H1 (cell line): ENCODE data around the gene GLUD1. TPM values are rescaled to one million over a fixed set of nuclear protein-coding genes. Genes with fewer than 3 reads are reported as not detected.
"Not testable (repeated sequence)": the region's sequence is repeated elsewhere in the genome, so short reads cannot be mapped to it uniquely, and the experiment has no call there.

Experiments
- CTCF ChIA-PET: fragments of 300-600 bp; sonication (Branson Sonifier 250); formaldehyde crosslinking; loops from one replicate; lab custom pipeline; 2021; ENCODE audit not compliant: partially characterized antibody; lab: Charles Lee
- POLR2A ChIA-PET: fragments of 300-600 bp; sonication (Branson Sonifier 250); formaldehyde crosslinking; loops from one replicate; lab custom pipeline; 2021; ENCODE audit warnings: inconsistent platforms; ENCODE audit not compliant: partially characterized antibody; lab: Charles Lee
- DNase-seq, 2 experiments: peaks; one replicate each; pipeline versions ENCODE4 v3.0.0 to v3.0.0-alpha.2; 2010 to 2022; ENCODE audit warnings: low spot score in 2 of 2, low read depth in 1 of 2, mixed read lengths in 1 of 2
- FAIRE-seq: peaks from 2 replicates; lab custom pipeline; 2011; peaks lifted over from hg19 to GRCh38; lab: Jason Lieb, UNC
- H2AFZ ChIP-seq: 2 replicates; pipeline ENCODE4 v1.8.1; 2012; ENCODE audit warnings: low read length, inconsistent platforms
- H2AK5ac ChIP-seq: 2 replicates; pipeline ENCODE4 v1.6.1; 2013; ENCODE audit warnings: low read depth, low read length
- H2BK120ac ChIP-seq: replicated peaks from 2 replicates; pipeline ENCODE3; 2013; ENCODE audit warnings: low read depth, low read length, inconsistent platforms
- H2BK12ac ChIP-seq: 2 replicates; pipeline ENCODE4 v1.6.1; 2013; ENCODE audit warnings: low read depth, low read length
- H2BK15ac ChIP-seq: 2 replicates; pipeline ENCODE4 v1.6.1; 2013; ENCODE audit warnings: low read length
- H2BK20ac ChIP-seq: 2 replicates; pipeline ENCODE4 v1.6.1; 2013; ENCODE audit warnings: low read length
- H2BK5ac ChIP-seq: 2 replicates; pipeline ENCODE4 v1.6.1; 2013; ENCODE audit warnings: low read depth, low read length
- H3K14ac ChIP-seq: 2 replicates; pipeline ENCODE4 v1.6.1; 2013; ENCODE audit warnings: inconsistent platforms; ENCODE audit not compliant: insufficient read length
- H3K18ac ChIP-seq: 2 replicates; pipeline ENCODE4 v1.6.1; 2013; ENCODE audit warnings: low read length; ENCODE audit errors: extremely low read depth
- H3K23ac ChIP-seq: 2 replicates; pipeline ENCODE4 v1.6.1; 2013; ENCODE audit warnings: inconsistent platforms; ENCODE audit not compliant: insufficient read length
- H3K23me2 ChIP-seq: 2 replicates; pipeline ENCODE4 v1.6.1; 2013; ENCODE audit warnings: low read depth, low read length
- H3K27ac ChIP-seq: 2 replicates; pipeline ENCODE4 v1.6.1; 2011; ENCODE audit warnings: low read depth, low read length, inconsistent platforms
- H3K27me3 ChIP-seq, 4 experiments: replicated peaks in 1 of 4; 1 replicate in 1 of 4; 2 replicates in 3 of 4; pipeline versions ENCODE4 v1.6.1 to v1.8.1; 2011 to 2013; ENCODE audit warnings: low read length in 3 of 4, mild to moderate bottlenecking in 3 of 4, inconsistent platforms in 2 of 4, mixed read lengths in 2 of 4, moderate library complexity in 1 of 4; ENCODE audit not compliant: control insufficient read depth in 3 of 4, insufficient read depth in 3 of 4; ENCODE audit errors: extremely low read depth in 1 of 4
- H3K36me3 ChIP-seq, 4 experiments: 2 replicates each; pipeline versions ENCODE4 v1.6.1 to v1.8.1; 2011 to 2013; ENCODE audit warnings: mild to moderate bottlenecking in 4 of 4, low read length in 3 of 4, moderate library complexity in 2 of 4, control low read depth in 1 of 4, inconsistent platforms in 1 of 4; ENCODE audit not compliant: insufficient read depth in 4 of 4, control insufficient read depth in 2 of 4
- H3K4ac ChIP-seq: replicated peaks from 2 replicates; pipeline ENCODE3; 2013; ENCODE audit warnings: low read length, low read depth, mixed read lengths, inconsistent platforms; ENCODE audit not compliant: insufficient read length
- H3K4me1 ChIP-seq, 4 experiments: replicated peaks in 1 of 4; 1 replicate in 1 of 4; 2 replicates in 3 of 4; pipeline versions ENCODE4 v1.6.1 to v1.8.1; 2011 to 2013; ENCODE audit warnings: low read length in 3 of 4, inconsistent platforms in 2 of 4, mixed read lengths in 1 of 4; ENCODE audit not compliant: insufficient read depth in 4 of 4, control insufficient read depth in 3 of 4
- H3K4me2 ChIP-seq, 2 experiments: 2 replicates each; pipeline versions ENCODE4 v1.6.1 to v1.8.1; 2011 to 2013; ENCODE audit warnings: low read depth in 2 of 2, low read length in 2 of 2, control low read depth in 1 of 2, inconsistent platforms in 1 of 2, mild to moderate bottlenecking in 1 of 2; ENCODE audit not compliant: insufficient read depth in 1 of 2
- H3K4me3 ChIP-seq, 4 experiments: fragments of 200-600, 300-600 bp in 1 of 4; sonication (generic), shearing (Covaris generic), sonication (Bioruptor Twin) in 1 of 4; 2 replicates each; pipeline versions ENCODE4 v1.5.1 to v1.8.1; 2011 to 2016; ENCODE audit warnings: low read length in 4 of 4, low read depth in 3 of 4, control low read depth in 2 of 4, inconsistent platforms in 2 of 4, mild to moderate bottlenecking in 2 of 4, mixed read lengths in 1 of 4, moderate library complexity in 1 of 4; ENCODE audit not compliant: insufficient read depth in 2 of 4; ENCODE audit errors: extremely low read depth in 1 of 4
- H3K56ac ChIP-seq: replicated peaks from 2 replicates; pipeline ENCODE3; 2013; ENCODE audit warnings: low read depth, mild to moderate bottlenecking, mixed read lengths, low read length, inconsistent platforms; ENCODE audit not compliant: insufficient read length
- H3K79me1 ChIP-seq: 2 replicates; pipeline ENCODE4 v1.6.1; 2013; ENCODE audit warnings: low read depth, low read length, control low read depth
- H3K79me2 ChIP-seq, 2 experiments: 2 replicates each; pipeline versions ENCODE4 v1.6.1 to v1.8.1; 2012 to 2013; ENCODE audit warnings: low read length in 2 of 2, mild to moderate bottlenecking in 2 of 2, inconsistent platforms in 1 of 2; ENCODE audit not compliant: insufficient read depth in 2 of 2, control insufficient read depth in 1 of 2
- H3K9ac ChIP-seq, 4 experiments: replicated peaks in 1 of 4; 1 replicate in 1 of 4; 2 replicates in 3 of 4; pipeline versions ENCODE4 v1.6.1 to v1.8.1; 2011 to 2013; ENCODE audit warnings: low read depth in 3 of 4, low read length in 3 of 4, control low read depth in 2 of 4, mild to moderate bottlenecking in 2 of 4, moderate library complexity in 2 of 4, inconsistent platforms in 1 of 4; ENCODE audit errors: extremely low read depth in 1 of 4
- H3K9me3 ChIP-seq, 2 experiments: 2 replicates each; pipeline versions ENCODE4 v1.6.1 to v1.8.1; 2012 to 2013; ENCODE audit warnings: mild to moderate bottlenecking in 2 of 2, moderate library complexity in 2 of 2, control low read depth in 1 of 2, inconsistent platforms in 1 of 2, low read depth in 1 of 2, low read length in 1 of 2, mixed read lengths in 1 of 2; ENCODE audit not compliant: insufficient read depth in 2 of 2
- H4K20me1 ChIP-seq, 2 experiments: replicated peaks in 1 of 2; 2 replicates each; pipeline versions ENCODE3 to v1.8.1; 2011 to 2013; ENCODE audit warnings: inconsistent platforms in 2 of 2, low read length in 2 of 2, mild to moderate bottlenecking in 1 of 2; ENCODE audit not compliant: insufficient read depth in 2 of 2, control insufficient read depth in 1 of 2
- H4K5ac ChIP-seq: 2 replicates; pipeline ENCODE4 v1.6.1; 2013; ENCODE audit warnings: low read length, low read depth, mixed read lengths, inconsistent platforms; ENCODE audit not compliant: insufficient read length
- H4K8ac ChIP-seq: 2 replicates; pipeline ENCODE4 v1.8.0; 2013; ENCODE audit warnings: mild to moderate bottlenecking, moderate library complexity, low read length, inconsistent platforms; ENCODE audit not compliant: insufficient read depth; ENCODE audit errors: extremely low read depth
- H4K91ac ChIP-seq: replicated peaks from 2 replicates; pipeline ENCODE3; 2013; ENCODE audit warnings: low read length, mixed read lengths, inconsistent platforms; ENCODE audit not compliant: insufficient read length
- WGBS, 2 experiments: shearing (Covaris generic) in 1 of 2; methylation state at CpG; one replicate each; pipeline versions ENCODE4 v1.1.6 to v1.1.7; 2013 to 2015; ENCODE audit warnings: low lambda C conversion rate in 2 of 2, mixed read lengths in 2 of 2, inconsistent platforms in 1 of 2, low coverage in 1 of 2, missing lambda C conversion rate in 1 of 2; ENCODE audit not compliant: insufficient replicate concordance in 2 of 2, insufficient coverage in 1 of 2, insufficient read length in 1 of 2; ENCODE audit errors: extremely low coverage in 1 of 2, missing lambda C conversion rate in 1 of 2; 5-methylcytosine and 5-hydroxymethylcytosine counted together
- polyA plus RNA-seq, 7 experiments: library from polyadenylated mRNA; depleted of rRNA in 3 of 7; stranded (reverse) in 5 of 7; unstranded in 2 of 7; fragments of >200 nt in 5 of 7; fragments of 200-250 nt in 2 of 7; gene quantifications; 1 replicate in 5 of 7; 2 replicates in 1 of 7; 4 replicates in 1 of 7; pipeline versions ENCODE4 v1.2.1 to v1.2.3, GENCODE V29; 2011 to 2013; ENCODE audit warnings: missing spikeins in 2 of 7, mixed read lengths in 2 of 7
- total RNA-seq: library from RNA; stranded (reverse); fragmentation: NEBNext Ultra II Directional; extraction: Animal tissue kit (Norgen Biotek cat#: 25700); gene quantifications from 2 replicates; pipeline ENCODE4 v1.2.1, GENCODE V29; 2021

GLUD1 gene
- total and polyA plus RNA-seq, 2 of the 8 experiments (the other 6 are each of a cell fraction or from before 2014, with no cell fraction given) = 41.0 to 96.2 TPM

- H3K23ac ChIP-seq, H2BK15ac ChIP-seq, FAIRE-seq, H3K9me3 ChIP-seq, H3K23me2 ChIP-seq, H3K27me3 ChIP-seq, H3K79me1 ChIP-seq, H3K4ac ChIP-seq, H4K5ac ChIP-seq, H3K36me3 ChIP-seq, H3K4me2 ChIP-seq, H3K4me3 ChIP-seq, H3K18ac ChIP-seq, H3K56ac ChIP-seq, H2BK12ac ChIP-seq, H4K8ac ChIP-seq, H4K91ac ChIP-seq, H3K14ac ChIP-seq, H3K27ac ChIP-seq, H4K20me1 ChIP-seq, H3K4me1 ChIP-seq, H3K9ac ChIP-seq, H2BK120ac ChIP-seq, H2BK5ac ChIP-seq, DNase-seq, H3K79me2 ChIP-seq, H2BK20ac ChIP-seq, H2AK5ac ChIP-seq, H2AFZ ChIP-seq, CTCF ChIA-PET: not testable (repeated sequence)
- 90% methylated on average over 16 of the region's 17 CpGs; no CpG with 5 or more reads in 1 of the 2 experiments for WGBS, 2 experiments
- POLR2A ChIA-PET = interaction anchor here (1.2 kb wide), 1 partner anchor 73 kb away, joined by 4 read pairs; no protein-coding TSS in a partner anchor
Observed at GRCh38 chr10:87026747-87027508, 67.7 kb downstream of the GLUD1 start.
